ENCODE results near the gene CIC.

Gene CIC

DNA sequence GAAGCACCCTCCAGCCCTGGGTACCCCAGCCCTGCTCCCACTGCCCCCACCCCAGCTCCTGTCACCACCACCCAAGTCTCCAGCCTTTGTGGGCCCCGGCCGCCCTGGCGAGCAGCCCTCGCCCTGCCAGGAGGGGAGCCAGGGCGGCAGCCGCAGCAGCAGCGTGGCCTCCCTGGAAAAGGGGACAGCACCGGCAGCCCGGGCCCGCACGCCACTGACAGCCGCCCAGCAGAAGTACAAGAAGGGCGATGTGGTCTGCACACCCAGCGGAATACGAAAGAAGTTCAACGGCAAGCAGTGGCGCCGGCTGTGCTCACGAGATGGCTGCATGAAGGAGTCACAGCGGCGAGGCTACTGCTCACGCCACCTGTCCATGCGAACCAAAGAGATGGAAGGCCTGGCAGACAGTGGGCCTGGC, 3.9 kb downstream of the CIC start:
- H3K9ac ChIP-seq (ENCODE audit: low read length): no peak overlapping the region
- TF ChIP-seq, protein P1, sequence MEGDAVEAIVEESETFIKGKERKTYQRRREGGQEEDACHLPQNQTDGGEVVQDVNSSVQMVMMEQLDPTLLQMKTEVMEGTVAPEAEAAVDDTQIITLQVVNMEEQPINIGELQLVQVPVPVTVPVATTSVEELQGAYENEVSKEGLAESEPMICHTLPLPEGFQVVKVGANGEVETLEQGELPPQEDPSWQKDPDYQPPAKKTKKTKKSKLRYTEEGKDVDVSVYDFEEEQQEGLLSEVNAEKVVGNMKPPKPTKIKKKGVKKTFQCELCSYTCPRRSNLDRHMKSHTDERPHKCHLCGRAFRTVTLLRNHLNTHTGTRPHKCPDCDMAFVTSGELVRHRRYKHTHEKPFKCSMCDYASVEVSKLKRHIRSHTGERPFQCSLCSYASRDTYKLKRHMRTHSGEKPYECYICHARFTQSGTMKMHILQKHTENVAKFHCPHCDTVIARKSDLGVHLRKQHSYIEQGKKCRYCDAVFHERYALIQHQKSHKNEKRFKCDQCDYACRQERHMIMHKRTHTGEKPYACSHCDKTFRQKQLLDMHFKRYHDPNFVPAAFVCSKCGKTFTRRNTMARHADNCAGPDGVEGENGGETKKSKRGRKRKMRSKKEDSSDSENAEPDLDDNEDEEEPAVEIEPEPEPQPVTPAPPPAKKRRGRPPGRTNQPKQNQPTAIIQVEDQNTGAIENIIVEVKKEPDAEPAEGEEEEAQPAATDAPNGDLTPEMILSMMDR (IDR thresholded peaks at IDR 0.05; ENCODE audit: insufficient read depth, low read length, poor library complexity, severe bottlenecking): no peak
- no peak for TF ChIP-seq EZH2phosphoT487 (conservative IDR thresholded peaks at IDR 0.05; ENCODE audit: low read length)
- H3K36me3 ChIP-seq (ENCODE audit: low read length): no peaks in the 10 kb centered on the region
- H3K27ac ChIP-seq (ENCODE audit: low read depth, low read length): no peak overlapping the region
- no peaks in the 10 kb centered on the region for H3K9me3 ChIP-seq (ENCODE audit: insufficient read depth, low read length)
- no peaks in the 10 kb centered on the region for H3K9me2 ChIP-seq (replicated peaks; ENCODE audit: insufficient read depth, low read length)
- no peaks in the 10 kb centered on the region for H3K27me3 ChIP-seq (ENCODE audit: low read length)
- H2AFZ ChIP-seq (ENCODE audit: low read depth, low read length, severe bottlenecking): no peak overlapping the region
- no peak overlapping the region for H3K4me3 ChIP-seq (ENCODE audit: insufficient read depth, low read length, poor library complexity, severe bottlenecking)
- peaks cover 11% of the 10 kb centered on the region; the same call in 1 of the 2 replicates for H3K79me2 ChIP-seq (ENCODE audit: insufficient read depth, low read length)
- H3K4me2 ChIP-seq (ENCODE audit: low read depth, low read length, poor library complexity, severe bottlenecking): no peak overlapping the region
- H3F3A ChIP-seq (ENCODE audit: insufficient read depth): 0 out of 2 replicates have a peak, but pooled peaks cover 5% of the 10 kb centered on the region
- no peaks in the 10 kb centered on the region for H4K20me1 ChIP-seq (ENCODE audit: low read depth, low read length)

GRCh38 chr19:42273407-42274064, 4.5 kb downstream of the CIC start:
- H3K36me3 ChIP-seq (ENCODE audit: low read length): no peaks in the 10 kb centered on the region
- no peak overlapping the region for H3K4me2 ChIP-seq (ENCODE audit: low read depth, low read length, poor library complexity, severe bottlenecking)
- H3K79me2 ChIP-seq (ENCODE audit: insufficient read depth, low read length): peaks cover 11% of the 10 kb centered on the region; the same call in 1 of the 2 replicates
- no peaks in the 10 kb centered on the region for H4K20me1 ChIP-seq (ENCODE audit: low read depth, low read length)
- no peak overlapping the region for H3K9ac ChIP-seq (ENCODE audit: low read length)
- H3K9me3 ChIP-seq (ENCODE audit: insufficient read depth, low read length): no peaks in the 10 kb centered on the region
- TF ChIP-seq, protein P1 (IDR thresholded peaks at IDR 0.05; ENCODE audit: insufficient read depth, low read length, poor library complexity, severe bottlenecking): no peak
- TF ChIP-seq EZH2phosphoT487 (conservative IDR thresholded peaks at IDR 0.05; ENCODE audit: low read length): no peak
- no peaks in the 10 kb centered on the region for H3K27me3 ChIP-seq (ENCODE audit: low read length)
- H3K4me3 ChIP-seq (ENCODE audit: insufficient read depth, low read length, poor library complexity, severe bottlenecking): no peak overlapping the region
- H3K9me2 ChIP-seq (replicated peaks; ENCODE audit: insufficient read depth, low read length): no peaks in the 10 kb centered on the region
- H3F3A ChIP-seq (ENCODE audit: insufficient read depth): 0 out of 2 replicates have a peak, but pooled peaks cover 5% of the 10 kb centered on the region
- no peak overlapping the region for H2AFZ ChIP-seq (ENCODE audit: low read depth, low read length, severe bottlenecking)
- no peak overlapping the region for H3K27ac ChIP-seq (ENCODE audit: low read depth, low read length)

- Histone ChIP-seq H3K4me2 (ENCODE audit: low read depth, low read length, poor library complexity, severe bottlenecking) (no peak overlapping the region), H3F3A (ENCODE audit: insufficient read depth) (0 out of 2 replicates have a peak, but pooled peaks cover 6% of the 10 kb centered on the region), H3K9ac (ENCODE audit: low read length) (no peak overlapping the region), H3K4me3 (ENCODE audit: insufficient read depth, low read length, poor library complexity, severe bottlenecking) (no peak overlapping the region), H4K20me1 (ENCODE audit: low read depth, low read length) (no peaks in the 10 kb centered on the region), H3K79me2 (ENCODE audit: insufficient read depth, low read length) (peaks cover 11% of the 10 kb centered on the region; the same call in 1 of the 2 replicates), H3K36me3 (ENCODE audit: low read length) (no peaks in the 10 kb centered on the region), H3K27ac (ENCODE audit: low read depth, low read length) (no peak overlapping the region), H3K27me3 (ENCODE audit: low read length) (no peaks in the 10 kb centered on the region), H2AFZ (ENCODE audit: low read depth, low read length, severe bottlenecking) (no peak overlapping the region), H3K9me2 (replicated peaks; ENCODE audit: insufficient read depth, low read length) (no peaks in the 10 kb centered on the region), H3K9me3 (ENCODE audit: insufficient read depth, low read length) (no peaks in the 10 kb centered on the region)
- no peak for TF ChIP-seq EZH2phosphoT487 (conservative IDR thresholded peaks at IDR 0.05; ENCODE audit: low read length)
- TF ChIP-seq, protein P1 (IDR thresholded peaks at IDR 0.05; ENCODE audit: insufficient read depth, low read length, poor library complexity, severe bottlenecking): no peak
Observed at GRCh38 chr19:42274065-42274682, 5.1 kb downstream of the CIC start.
